GM18868 (cell line): ENCODE data around the gene DIP2B.
"Not testable (repeated sequence)": the region's sequence is repeated elsewhere in the genome, so short reads cannot be mapped to it uniquely, and the experiment has no call there.

ENCODE experiments used
- ATAC-seq: cut with Tn5 transposase; IDR thresholded peaks from one replicate; pipeline ENCODE4 v1.9.1; 2021; ENCODE audit warnings: mild to moderate bottlenecking, moderate library complexity; ENCODE audit not compliant: unreplicated experiment

Gene DIP2B

DNA sequence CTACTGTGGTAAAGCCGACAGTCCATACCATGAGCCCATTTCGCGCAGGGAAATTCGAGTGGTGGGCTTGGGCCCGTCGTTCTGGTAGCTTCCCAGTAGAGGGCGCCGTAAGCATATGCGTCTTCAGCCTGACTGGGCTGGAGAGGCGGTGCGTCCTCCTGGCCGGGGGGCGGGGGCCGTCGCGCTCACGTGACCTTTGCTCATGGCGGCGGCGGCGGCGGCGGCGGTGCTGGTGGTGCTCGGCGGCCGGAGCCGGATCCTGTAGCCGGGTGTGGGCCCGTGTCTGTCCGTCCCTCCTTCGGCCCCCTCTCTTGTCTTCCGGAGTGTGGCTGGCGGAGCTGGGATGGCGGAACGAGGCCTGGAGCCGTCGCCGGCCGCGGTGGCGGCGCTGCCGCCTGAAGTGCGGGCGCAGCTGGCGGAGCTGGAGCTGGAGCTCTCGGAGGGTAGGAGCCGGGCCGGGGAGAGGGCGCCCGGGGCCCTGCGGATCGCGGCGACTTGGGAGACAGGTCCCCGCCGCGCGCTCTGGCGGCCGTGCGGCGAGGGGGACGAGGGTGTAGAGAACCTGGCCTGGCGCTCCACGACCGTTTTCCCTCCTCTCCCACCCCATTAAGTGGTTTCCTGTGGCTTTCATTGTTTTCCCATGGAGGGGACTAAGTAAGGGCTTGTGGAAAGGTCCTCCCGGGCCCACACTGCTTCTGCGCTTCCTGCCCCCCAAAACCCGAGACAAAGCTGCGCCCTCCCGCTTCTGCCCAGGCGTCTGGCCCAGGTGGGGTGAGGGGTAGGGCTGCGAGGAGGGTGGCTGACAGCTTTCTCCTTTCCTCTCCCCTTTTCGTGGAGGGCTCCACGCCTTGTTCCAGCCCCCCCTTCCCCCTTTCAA, at the start of gene DIP2B:
TSS of gene DIP2B (plus strand) at position 188 of the 877 bp plus-strand sequence. CDS start at position 344, 156 bp downstream.
- peak; percentile 86 for ATAC-seq

DNA sequence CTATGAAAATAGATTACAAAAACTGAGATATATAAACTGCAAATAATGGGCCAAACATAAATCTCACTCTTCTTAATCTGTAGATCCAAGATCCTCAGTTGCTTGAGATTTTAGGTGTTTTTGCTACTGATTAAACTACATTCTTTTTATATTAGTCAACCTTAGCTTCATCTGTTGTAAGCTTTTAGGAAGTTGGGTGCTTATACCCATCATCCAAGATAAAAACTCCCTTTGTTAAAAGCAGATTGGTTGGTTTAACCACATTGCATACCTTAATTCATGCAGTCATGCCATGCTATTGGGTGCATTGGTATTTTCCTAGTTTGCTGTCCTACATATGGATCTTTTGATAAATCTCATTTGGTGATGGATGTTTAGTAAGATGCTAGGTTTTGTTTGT, 46.2 kb upstream of the DIP2B start:
- ATAC-seq, result no peak

DNA sequence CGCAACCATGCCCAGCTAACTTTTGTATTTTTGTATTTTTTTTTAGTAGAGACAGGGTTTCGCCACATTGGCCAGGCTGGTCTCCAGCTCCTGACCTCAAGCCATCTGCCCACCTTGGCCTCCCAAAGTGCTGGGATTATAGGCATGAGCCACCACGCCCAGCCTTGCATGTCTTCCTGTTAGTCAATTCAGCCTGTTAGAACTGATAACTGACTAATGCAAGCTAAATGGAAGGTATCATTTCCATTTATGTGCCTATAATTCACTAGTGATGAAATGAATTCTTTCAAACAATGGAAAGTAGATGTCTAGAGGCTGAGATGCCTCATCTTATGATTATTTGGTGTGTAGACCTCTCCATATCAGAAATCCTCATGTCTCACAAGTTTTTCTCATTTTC, 37.3 kb upstream of the DIP2B start:
- ATAC-seq, result no peak

DNA sequence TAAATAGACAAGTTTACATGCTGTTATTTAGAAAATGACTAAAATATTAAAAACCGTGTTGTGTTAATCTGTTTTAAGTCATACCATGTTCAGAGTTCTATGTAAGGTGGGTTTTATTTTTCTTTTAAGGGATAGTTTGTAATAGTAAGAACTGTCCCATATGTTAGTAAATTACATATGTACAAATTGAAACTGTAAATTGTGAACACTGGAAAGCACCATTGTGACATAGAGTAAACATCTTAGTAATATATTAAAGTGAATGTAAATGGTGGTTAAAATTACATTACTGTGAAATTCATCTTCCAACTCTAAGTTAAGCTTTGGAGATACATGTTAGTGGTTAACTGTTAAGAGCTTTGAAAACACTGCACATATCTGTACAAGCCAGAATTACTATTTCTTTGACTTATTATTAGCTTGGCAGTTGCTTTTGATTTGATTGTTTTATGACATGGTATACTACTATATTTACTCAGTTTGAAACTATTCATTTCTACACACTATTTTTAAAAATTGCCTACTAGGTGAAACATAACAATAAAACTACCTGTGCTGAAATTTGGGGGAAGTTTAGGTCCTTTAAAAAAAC, 27.4 kb upstream of the DIP2B start:
- ATAC-seq, result no peak

GRCh38 chr12:50482571-50482970, 22.2 kb upstream of the DIP2B start:
- no peak for ATAC-seq

DNA sequence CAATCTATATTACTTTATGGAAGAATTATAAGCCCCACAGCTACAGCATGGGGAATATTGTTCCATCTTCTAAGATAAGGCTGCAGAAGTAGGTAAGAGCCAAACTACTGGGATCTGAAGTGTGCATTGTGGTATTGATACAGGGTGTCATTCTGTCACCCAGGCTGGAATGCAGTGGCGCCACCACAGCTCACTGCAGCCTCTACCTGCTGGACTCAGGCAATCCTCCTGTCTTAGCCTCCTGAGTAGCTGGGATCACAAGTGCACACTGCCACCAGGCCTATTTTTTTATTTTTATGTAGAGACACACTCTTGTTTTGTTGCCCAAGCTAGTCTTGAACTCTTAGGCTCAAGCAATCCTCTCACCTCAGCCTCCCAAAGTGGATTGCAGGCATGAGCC, 21.3 kb upstream of the DIP2B start:
- ATAC-seq, result no peak

- no peak for ATAC-seq
Observed at GRCh38 chr12:50488801-50489200, 16.0 kb upstream of the DIP2B start.

GRCh38 chr12:50498119-50498518, 6.7 kb upstream of the DIP2B start:
- ATAC-seq, result not testable (repeated sequence)

DNA sequence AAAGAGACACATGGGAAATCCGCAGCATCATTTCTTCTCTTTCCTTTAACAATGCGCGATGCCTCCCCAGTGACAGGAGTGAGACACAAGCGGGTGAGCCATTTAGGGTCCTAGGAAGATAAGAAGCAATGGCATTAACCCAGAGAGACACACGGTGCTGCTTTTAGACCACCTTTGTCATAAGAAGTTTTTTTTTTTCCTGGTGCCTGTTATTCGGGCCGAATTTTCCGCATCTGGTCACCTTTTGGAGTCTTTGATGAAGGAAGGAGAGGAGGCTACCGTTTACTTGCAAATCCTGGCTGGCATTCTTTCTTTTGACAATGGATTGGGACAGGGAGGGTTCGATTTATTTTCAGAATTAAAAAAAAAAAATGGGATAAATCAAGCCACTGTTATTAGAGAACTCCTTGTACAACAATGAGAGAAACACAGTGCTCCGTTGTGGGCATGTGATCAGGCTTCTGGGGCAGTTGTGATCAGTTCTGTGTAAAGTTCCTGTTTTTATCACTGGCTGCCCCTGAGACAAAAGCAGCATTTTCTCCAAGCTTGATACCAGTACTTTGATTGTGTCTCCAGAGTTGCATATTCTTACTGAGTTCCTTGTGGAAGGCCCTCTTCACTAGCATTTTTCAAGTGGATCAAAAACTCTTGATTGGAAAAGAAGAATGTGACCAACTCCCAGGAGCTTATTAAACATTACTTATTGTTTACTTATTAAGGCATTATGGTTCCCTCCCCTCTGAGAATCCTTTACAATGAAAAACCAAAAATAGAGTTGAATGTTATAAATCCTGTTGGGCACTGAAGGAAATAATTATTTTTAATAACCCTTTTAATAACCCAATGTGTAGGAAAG, 1.1 kb downstream of the DIP2B start:
- no peak for ATAC-seq

DNA sequence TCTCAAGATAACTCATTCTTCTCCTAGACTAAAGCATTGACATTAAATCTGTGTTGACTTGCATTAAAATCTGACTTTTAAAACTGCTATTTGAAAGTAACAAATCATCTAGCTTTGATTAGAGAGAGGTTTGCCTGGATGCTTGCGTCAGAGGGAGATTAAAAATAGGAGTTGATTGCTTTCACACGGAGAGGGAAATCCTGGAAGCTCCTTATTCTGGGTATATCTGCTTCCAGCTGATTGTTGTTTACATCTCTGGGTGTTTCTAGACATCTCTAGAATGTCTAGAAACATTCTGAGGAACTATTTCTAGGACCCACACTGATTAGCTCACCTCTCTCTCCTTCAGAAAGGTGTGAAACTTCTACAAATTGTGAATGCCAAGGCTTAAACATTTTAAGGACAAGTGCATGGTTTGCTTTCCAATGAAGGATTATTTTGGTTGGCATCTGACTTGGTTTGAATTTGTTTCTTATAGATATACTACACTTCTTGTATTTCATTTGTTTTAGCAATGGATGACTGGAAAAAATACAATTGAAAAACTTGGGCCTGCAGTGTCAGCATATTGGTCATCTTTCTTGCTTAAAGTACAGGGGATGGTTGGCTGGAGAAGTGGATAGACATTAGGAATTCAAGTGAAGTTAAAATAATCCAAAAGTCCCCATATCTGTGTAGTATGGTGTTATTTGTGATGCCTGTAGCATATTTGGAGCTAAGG, 2.1 kb downstream of the DIP2B start:
- ATAC-seq, result no peak

DNA sequence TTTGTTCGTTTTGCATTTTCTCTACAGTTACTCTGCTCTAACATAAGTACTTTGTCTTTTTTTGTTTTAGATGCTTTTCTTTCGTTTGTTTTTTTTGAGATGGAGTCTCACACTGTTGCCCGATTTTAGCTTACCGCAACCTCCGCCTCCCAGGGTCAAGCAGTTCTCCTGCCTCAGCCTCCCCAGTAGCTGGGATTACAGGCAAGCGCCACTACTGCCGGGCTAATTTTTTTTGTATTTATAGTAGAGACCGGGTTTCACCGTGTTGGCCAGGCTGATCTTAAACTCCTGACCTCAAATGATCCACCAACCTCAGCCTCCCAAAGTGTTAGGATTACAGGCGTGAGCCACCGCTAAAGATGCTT, 2.7 kb downstream of the DIP2B start:
- no peak for ATAC-seq

DNA sequence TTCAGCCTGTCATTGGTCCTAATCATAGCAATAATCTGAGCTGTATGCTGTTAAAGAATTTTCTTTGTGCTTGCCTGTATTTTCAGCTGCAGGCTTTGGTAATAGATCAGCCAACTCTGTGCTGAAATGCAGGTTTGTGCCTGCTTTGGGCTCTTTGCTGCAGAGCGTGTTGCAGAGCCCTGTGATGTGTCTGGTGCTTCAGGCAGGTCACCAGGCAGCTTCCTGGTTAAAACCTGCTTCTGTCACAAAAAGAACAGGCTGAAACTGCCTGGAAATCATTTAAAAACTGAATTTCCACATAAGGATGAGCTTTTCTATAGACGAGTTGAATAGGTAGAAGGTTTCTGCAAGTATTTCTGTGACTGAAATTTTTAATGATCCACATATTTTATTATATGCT, 3.1 kb downstream of the DIP2B start:
- ATAC-seq, result no peak

- no peak for ATAC-seq
Observed at GRCh38 chr12:50508414-50508813, 3.6 kb downstream of the DIP2B start.

- no peak for ATAC-seq
Observed at GRCh38 chr12:50508970-50509663, 4.3 kb downstream of the DIP2B start.

GRCh38 chr12:50514526-50515276, 9.9 kb downstream of the DIP2B start:
- no peak for ATAC-seq

DNA sequence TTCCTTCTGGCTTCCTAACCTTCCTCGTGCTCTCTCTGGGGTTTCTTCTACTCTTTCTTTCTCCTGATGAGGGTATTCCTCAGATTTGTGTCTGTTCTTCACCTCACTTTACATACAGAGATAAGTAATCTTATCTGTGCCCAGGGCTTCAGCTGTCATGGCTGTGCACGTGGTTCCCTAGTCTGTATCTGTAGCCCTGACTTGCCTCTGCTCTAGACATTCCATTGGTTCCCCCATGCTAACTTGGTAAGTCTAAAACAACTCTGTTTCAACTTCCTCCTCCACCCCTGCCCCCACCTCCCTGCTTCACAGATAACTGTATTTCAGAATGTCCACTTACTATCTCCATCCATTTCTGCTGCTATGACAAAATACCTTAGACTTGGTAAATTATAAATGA, 10.8 kb downstream of the DIP2B start:
- no peak for ATAC-seq

DNA sequence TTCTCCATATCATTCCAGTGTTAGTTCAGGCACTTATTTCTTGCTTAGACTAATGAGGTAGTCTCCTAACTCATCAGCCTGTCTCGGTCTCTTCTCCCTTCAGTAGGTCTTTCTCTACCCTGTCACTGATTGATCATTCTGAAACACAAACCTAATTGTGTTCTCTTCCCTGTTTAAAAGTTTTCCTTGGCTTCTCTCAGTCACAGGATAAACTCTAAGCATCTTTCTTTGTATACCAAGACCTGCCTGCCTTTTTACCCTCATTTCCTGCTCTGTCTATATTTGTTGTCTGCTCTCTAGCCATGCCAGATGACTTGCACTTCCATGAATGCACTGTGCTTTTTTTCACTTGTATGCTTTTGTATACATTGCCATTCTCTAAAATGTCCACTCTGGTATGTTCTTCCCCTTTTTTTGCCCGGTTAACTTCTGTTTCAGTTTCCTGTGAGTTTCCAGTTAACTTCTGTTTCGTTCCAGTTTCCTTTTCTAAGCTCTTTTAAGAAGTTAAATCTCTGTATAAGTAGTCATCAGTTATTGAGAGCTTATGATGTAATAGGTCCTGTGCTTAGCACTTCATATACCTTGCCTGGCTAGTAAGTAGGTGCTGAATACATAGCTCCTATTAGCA, 12.8 kb downstream of the DIP2B start:
- ATAC-seq, result peak; percentile 79

DNA sequence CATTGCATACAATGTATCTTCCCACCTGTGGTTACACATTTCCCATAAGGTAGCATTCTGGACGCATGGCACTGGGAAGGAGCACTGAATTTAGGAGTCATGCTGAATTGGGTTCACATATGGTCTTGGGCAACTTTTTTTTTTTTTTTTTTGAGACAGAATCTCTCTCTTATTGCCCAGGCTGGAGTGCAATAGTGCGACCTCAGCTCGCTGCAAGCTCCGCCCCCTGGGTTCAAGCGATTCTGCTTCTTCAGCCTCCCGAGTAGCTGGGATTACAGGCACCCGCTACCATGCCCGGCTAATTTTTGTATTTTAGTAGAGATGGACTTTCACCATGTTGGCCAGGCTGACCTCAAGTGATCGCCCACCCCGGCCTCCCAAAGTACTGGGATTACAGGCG, 13.3 kb downstream of the DIP2B start:
- no peak for ATAC-seq

- no peak for ATAC-seq
Observed at GRCh38 chr12:50519353-50519752, 14.6 kb downstream of the DIP2B start.
